ENCODE data around the gene ZNF423. TPM values are rescaled to one million over a fixed set of nuclear protein-coding genes. Genes with fewer than 3 reads are reported as not detected.

Gene ZNF423
- polyA plus RNA-seq, 1 of the 3 experiments (the other 2 are of a cell fraction), result 1.2 TPM

DNA sequence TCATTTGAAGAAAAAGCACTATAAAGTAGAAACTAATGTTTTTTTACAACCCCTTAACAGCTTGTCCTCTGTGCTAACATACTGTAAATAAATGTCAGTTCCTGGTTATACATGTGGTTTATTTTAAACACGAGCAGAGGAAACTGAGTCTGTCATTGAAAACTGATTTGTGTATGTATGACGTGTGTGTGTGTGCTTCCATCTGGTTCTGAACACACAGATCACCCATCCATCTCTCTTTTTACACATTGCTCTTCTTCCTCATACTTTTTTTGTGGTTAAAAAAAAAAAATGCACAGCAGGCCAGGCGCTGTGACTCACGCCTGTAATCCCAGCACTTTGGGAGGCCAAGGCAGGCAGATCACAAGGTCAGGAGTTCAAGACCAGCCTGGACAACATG, 49.5 kb downstream of the ZNF423 start (continued):
- TF ChIP-seq CTCF (IDR thresholded peaks at IDR 0.05), result no peak
- no peak for TF ChIP-seq TEAD4 (IDR thresholded peaks at IDR 0.05; ENCODE audit: borderline replicate concordance, insufficient read depth)
- no peak for TF ChIP-seq NRF1 (IDR thresholded peaks at IDR 0.05; ENCODE audit: low read depth, low read length)

- H3K9me3 ChIP-seq, result no peaks in the 10 kb centered on the region
- H3K4me2 ChIP-seq, result no peak overlapping the region
- no peaks in the 10 kb centered on the region for H3K9me2 ChIP-seq
- H2AFZ ChIP-seq (ENCODE audit: low read depth), result no peak overlapping the region
- 49% methylated on average over 4 of the region's 4 CpGs for WGBS (ENCODE audit: low lambda C conversion rate)
- H3K4me1 ChIP-seq (ENCODE audit: control insufficient read depth in 1 of 2, insufficient read depth in 2 of 2, low read depth in 1 of 2, low read length in 1 of 2), result peaks cover 0 to 8% of the 10 kb centered on the region in 2 experiments; a peak in 1 of 4 replicates
- POLR2A ChIA-PET, result no interaction called here
- no peaks in the 10 kb centered on the region for H4K20me1 ChIP-seq (ENCODE audit: insufficient read depth)
- H3K79me2 ChIP-seq (ENCODE audit: insufficient read depth), result no peaks in the 10 kb centered on the region
- no peaks in the 10 kb centered on the region for H3F3A ChIP-seq (replicated peaks; ENCODE audit: insufficient read depth)
- no peak overlapping the region for H3K9ac ChIP-seq
- H3K27ac ChIP-seq (ENCODE audit: low read depth in 2 of 2, low read length in 1 of 2), result no peak overlapping the region
- DNase-seq, result no peak
- no peaks in the 10 kb centered on the region for H3K27me3 ChIP-seq (ENCODE audit: insufficient read depth)
- no peak for TF ChIP-seq CHD2 (IDR thresholded peaks at IDR 0.05; ENCODE audit: low read length, partially characterized antibody)
- no peak for TF ChIP-seq SMC3 (IDR thresholded peaks at IDR 0.05; ENCODE audit: low read depth, low read length)
- no peak for TF ChIP-seq ELF1 (IDR thresholded peaks at IDR 0.05)
- no peak for TF ChIP-seq YY1 (IDR thresholded peaks at IDR 0.05; ENCODE audit: low read depth)
- TF ChIP-seq POLR2AphosphoS5 (IDR thresholded peaks at IDR 0.05; ENCODE audit: low read depth, low read length), result no peak
- no peak for TF ChIP-seq NRF1 (IDR thresholded peaks at IDR 0.05; ENCODE audit: low read depth, low read length)
- H3K4me3 ChIP-seq (ENCODE audit: low read depth in 2 of 2, low read length in 1 of 2), result no peak overlapping the region
- CTCF ChIA-PET, result interaction anchor here (1.0 to 2.8 kb wide), 3 partner anchors 8 to 138 kb away, joined by 3 to 6 read pairs (median 4); no protein-coding TSS in a partner anchor
- no peaks in the 10 kb centered on the region for H3K36me3 ChIP-seq (replicated peaks in 1 of 2; ENCODE audit: control insufficient read depth in 1 of 2, insufficient read depth in 2 of 2, low read length in 1 of 2)
These were observed 54.6 kb downstream of the ZNF423 start for GRCh38 chr16:49801290-49801689.

DNA sequence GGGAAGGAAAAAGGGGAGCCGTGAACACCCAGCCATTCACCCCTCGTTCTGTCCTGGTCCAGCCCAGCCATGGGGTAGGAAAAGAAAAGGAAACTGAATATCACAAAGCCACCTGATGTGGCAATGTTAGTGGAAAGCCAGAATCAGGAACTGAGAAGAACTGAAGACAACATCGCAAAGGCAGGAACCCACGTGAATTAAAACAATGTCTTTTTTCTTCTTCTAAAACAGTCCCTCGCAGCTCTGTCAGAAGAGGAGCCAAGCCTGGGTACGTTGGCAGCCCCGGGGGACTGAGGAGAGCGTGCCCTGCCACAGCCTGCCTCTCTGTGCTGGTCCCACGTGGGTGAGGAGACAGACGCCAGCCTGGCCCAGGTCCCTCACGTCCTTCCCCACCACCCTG, 55.0 kb downstream of the ZNF423 start:
- no peak overlapping the region; a peak in 1 of 4 replicates for H3K27ac ChIP-seq (ENCODE audit: low read depth in 2 of 2, low read length in 1 of 2)
- CTCF ChIA-PET, result interaction anchor here (1.0 to 2.8 kb wide), 3 partner anchors 9 to 137 kb away, joined by 3 to 6 read pairs (median 4); no protein-coding TSS in a partner anchor
- no peaks in the 10 kb centered on the region for H3K9me2 ChIP-seq
- WGBS (ENCODE audit: low lambda C conversion rate), result 55% methylated on average over 11 of the region's 11 CpGs
- no peak overlapping the region for H3K4me2 ChIP-seq
- H3K4me1 ChIP-seq (ENCODE audit: control insufficient read depth in 1 of 2, insufficient read depth in 2 of 2, low read depth in 1 of 2, low read length in 1 of 2), result peaks cover 0 to 8% of the 10 kb centered on the region in 2 experiments; a peak in 1 of 4 replicates
- no peak for DNase-seq
- H3K4me3 ChIP-seq (ENCODE audit: low read depth in 2 of 2, low read length in 1 of 2), result no peak overlapping the region
- no peaks in the 10 kb centered on the region for H3K79me2 ChIP-seq (ENCODE audit: insufficient read depth)
- no peaks in the 10 kb centered on the region for H4K20me1 ChIP-seq (ENCODE audit: insufficient read depth)
- no peak overlapping the region for H2AFZ ChIP-seq (ENCODE audit: low read depth)
- no peaks in the 10 kb centered on the region for H3F3A ChIP-seq (replicated peaks; ENCODE audit: insufficient read depth)
- no peaks in the 10 kb centered on the region for H3K9me3 ChIP-seq
- no peaks in the 10 kb centered on the region for H3K27me3 ChIP-seq (ENCODE audit: insufficient read depth)
- no peaks in the 10 kb centered on the region for H3K36me3 ChIP-seq (replicated peaks in 1 of 2; ENCODE audit: control insufficient read depth in 1 of 2, insufficient read depth in 2 of 2, low read length in 1 of 2)
- TF ChIP-seq, protein P1, sequence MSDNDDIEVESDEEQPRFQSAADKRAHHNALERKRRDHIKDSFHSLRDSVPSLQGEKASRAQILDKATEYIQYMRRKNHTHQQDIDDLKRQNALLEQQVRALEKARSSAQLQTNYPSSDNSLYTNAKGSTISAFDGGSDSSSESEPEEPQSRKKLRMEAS (IDR thresholded peaks at IDR 0.05; ENCODE audit: low read depth), result no peak
- TF ChIP-seq TEAD4 (IDR thresholded peaks at IDR 0.05; ENCODE audit: borderline replicate concordance, insufficient read depth), result no peak
- TF ChIP-seq JUND (IDR thresholded peaks at IDR 0.05), result no peak
- TF ChIP-seq CHD2 (IDR thresholded peaks at IDR 0.05; ENCODE audit: low read length, partially characterized antibody), result no peak
- no peak for TF ChIP-seq EP300 (IDR thresholded peaks at IDR 0.05; ENCODE audit: borderline replicate concordance in 1 of 2, low read depth in 1 of 2, low read length in 1 of 2)
- TF ChIP-seq RAD21 (IDR thresholded peaks at IDR 0.05; ENCODE audit: low read length), result no peak
- TF ChIP-seq, protein P2, sequence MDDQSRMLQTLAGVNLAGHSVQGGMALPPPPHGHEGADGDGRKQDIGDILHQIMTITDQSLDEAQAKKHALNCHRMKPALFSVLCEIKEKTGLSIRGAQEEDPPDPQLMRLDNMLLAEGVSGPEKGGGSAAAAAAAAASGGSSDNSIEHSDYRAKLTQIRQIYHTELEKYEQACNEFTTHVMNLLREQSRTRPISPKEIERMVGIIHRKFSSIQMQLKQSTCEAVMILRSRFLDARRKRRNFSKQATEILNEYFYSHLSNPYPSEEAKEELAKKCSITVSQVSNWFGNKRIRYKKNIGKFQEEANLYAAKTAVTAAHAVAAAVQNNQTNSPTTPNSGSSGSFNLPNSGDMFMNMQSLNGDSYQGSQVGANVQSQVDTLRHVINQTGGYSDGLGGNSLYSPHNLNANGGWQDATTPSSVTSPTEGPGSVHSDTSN (IDR thresholded peaks at IDR 0.05), result no peak
- TF ChIP-seq, protein P3, sequence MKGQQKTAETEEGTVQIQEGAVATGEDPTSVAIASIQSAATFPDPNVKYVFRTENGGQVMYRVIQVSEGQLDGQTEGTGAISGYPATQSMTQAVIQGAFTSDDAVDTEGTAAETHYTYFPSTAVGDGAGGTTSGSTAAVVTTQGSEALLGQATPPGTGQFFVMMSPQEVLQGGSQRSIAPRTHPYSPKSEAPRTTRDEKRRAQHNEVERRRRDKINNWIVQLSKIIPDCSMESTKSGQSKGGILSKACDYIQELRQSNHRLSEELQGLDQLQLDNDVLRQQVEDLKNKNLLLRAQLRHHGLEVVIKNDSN (IDR thresholded peaks at IDR 0.05; ENCODE audit: borderline replicate concordance, low read depth), result no peak
- TF ChIP-seq, protein P4, sequence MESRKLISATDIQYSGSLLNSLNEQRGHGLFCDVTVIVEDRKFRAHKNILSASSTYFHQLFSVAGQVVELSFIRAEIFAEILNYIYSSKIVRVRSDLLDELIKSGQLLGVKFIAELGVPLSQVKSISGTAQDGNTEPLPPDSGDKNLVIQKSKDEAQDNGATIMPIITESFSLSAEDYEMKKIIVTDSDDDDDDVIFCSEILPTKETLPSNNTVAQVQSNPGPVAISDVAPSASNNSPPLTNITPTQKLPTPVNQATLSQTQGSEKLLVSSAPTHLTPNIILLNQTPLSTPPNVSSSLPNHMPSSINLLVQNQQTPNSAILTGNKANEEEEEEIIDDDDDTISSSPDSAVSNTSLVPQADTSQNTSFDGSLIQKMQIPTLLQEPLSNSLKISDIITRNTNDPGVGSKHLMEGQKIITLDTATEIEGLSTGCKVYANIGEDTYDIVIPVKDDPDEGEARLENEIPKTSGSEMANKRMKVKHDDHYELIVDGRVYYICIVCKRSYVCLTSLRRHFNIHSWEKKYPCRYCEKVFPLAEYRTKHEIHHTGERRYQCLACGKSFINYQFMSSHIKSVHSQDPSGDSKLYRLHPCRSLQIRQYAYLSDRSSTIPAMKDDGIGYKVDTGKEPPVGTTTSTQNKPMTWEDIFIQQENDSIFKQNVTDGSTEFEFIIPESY (IDR thresholded peaks at IDR 0.05; ENCODE audit: borderline replicate concordance, low read depth), result no peak
- no peak for TF ChIP-seq NFIC (IDR thresholded peaks at IDR 0.05; ENCODE audit: borderline replicate concordance)
- TF ChIP-seq EZH2phosphoT487 (IDR thresholded peaks at IDR 0.05; ENCODE audit: borderline replicate concordance, low read depth), result no peak
- TF ChIP-seq, protein P5, sequence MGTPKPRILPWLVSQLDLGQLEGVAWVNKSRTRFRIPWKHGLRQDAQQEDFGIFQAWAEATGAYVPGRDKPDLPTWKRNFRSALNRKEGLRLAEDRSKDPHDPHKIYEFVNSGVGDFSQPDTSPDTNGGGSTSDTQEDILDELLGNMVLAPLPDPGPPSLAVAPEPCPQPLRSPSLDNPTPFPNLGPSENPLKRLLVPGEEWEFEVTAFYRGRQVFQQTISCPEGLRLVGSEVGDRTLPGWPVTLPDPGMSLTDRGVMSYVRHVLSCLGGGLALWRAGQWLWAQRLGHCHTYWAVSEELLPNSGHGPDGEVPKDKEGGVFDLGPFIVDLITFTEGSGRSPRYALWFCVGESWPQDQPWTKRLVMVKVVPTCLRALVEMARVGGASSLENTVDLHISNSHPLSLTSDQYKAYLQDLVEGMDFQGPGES (IDR thresholded peaks at IDR 0.05; ENCODE audit: low read depth, low read length), result no peak
- no peak for TF ChIP-seq TCF12 (IDR thresholded peaks at IDR 0.05)
- no peak for TF ChIP-seq ELF1 (IDR thresholded peaks at IDR 0.05)
- no peak for TF ChIP-seq NRF1 (IDR thresholded peaks at IDR 0.05; ENCODE audit: low read depth, low read length)
- H3K9ac ChIP-seq, result no peak overlapping the region
- POLR2A ChIA-PET, result interaction anchor here (0.6 to 1.2 kb wide), 2 partner anchors 12 to 102 kb away, joined by 3 to 4 read pairs; no protein-coding TSS in a partner anchor
